Endothelial cell of umbilical vein (primary cell): ENCODE results near the gene TNFRSF4. TPM values are rescaled to one million over a fixed set of nuclear protein-coding genes. Genes with fewer than 3 reads are reported as not detected.

ENCODE experiments used
- BruUV-seq: library from RNA; stranded (reverse); fragments of 400-500 nt; replicated peaks from 2 replicates; lab custom pipeline; 2021; lab: Mats Ljungman, UMichigan
- CTCF ChIA-PET: fragments of 300-600, 350-600 bp; sonication (Branson Sonifier 250); formaldehyde crosslinking; loops from one replicate; lab custom pipeline; 2021; ENCODE audit warnings: antibody characterized with exemption, inconsistent platforms; lab: Charles Lee
- POLR2A ChIA-PET: fragments of 300-600, 350-600 bp; sonication (Branson Sonifier 250); formaldehyde crosslinking; loops from one replicate; lab custom pipeline; 2021; ENCODE audit warnings: antibody characterized with exemption, inconsistent platforms; lab: Charles Lee
- DNase-seq: peaks from one replicate; pipeline ENCODE4 v3.0.0-alpha.2; 2011; ENCODE audit warnings: low read depth, low spot score
- FAIRE-seq: peaks from 2 replicates; lab custom pipeline; 2011; peaks lifted over from hg19 to GRCh38; lab: Jason Lieb, UNC
- H2AFZ ChIP-seq: 2 replicates; pipeline ENCODE4 v1.6.0; 2012; ENCODE audit warnings: low read depth, low read length, control low read depth, inconsistent platforms
- H3K27ac ChIP-seq: 2 replicates; pipeline ENCODE4 v1.5.1; 2011; ENCODE audit warnings: low read depth, mild to moderate bottlenecking, control low read depth, low read length, moderate library complexity; ENCODE audit not compliant: insufficient read depth
- H3K27me3 ChIP-seq, 2 experiments: 2 replicates each; pipeline versions ENCODE4 v1.6.0 to v1.6.1; 2011; ENCODE audit warnings: low read length in 2 of 2, mixed read lengths in 1 of 2; ENCODE audit not compliant: control insufficient read depth in 2 of 2, insufficient read depth in 2 of 2
- H3K36me3 ChIP-seq, 2 experiments: 2 replicates in 1 of 2; 3 replicates in 1 of 2; pipeline ENCODE4 v1.5.1; 2011; ENCODE audit warnings: low read length in 2 of 2, mild to moderate bottlenecking in 1 of 2, moderate library complexity in 1 of 2; ENCODE audit not compliant: control insufficient read depth in 2 of 2, insufficient read depth in 2 of 2; ENCODE audit errors: extremely low read depth in 1 of 2
- H3K4me1 ChIP-seq: 3 replicates; pipeline ENCODE4 v1.5.1; 2011; ENCODE audit warnings: mild to moderate bottlenecking, low read length; ENCODE audit not compliant: control insufficient read depth, insufficient read depth; ENCODE audit errors: extremely low read depth
- H3K4me2 ChIP-seq: 2 replicates; pipeline ENCODE4 v1.6.1; 2011; ENCODE audit warnings: low read length, control low read depth, mixed read lengths; ENCODE audit not compliant: insufficient read depth
- H3K4me3 ChIP-seq, 3 experiments: fragments of 200-600 bp in 1 of 3; sonication (generic), shearing (Covaris generic) in 1 of 3; replicated peaks in 1 of 3; 2 replicates each; pipeline ENCODE4 v1.5.1; 2011 to 2016; ENCODE audit warnings: control low read depth in 3 of 3, low read length in 3 of 3, mild to moderate bottlenecking in 2 of 3, inconsistent platforms in 1 of 3, low read depth in 1 of 3, moderate library complexity in 1 of 3; ENCODE audit not compliant: insufficient read depth in 1 of 3
- H3K79me2 ChIP-seq: 2 replicates; pipeline ENCODE4 v1.6.0; 2012; ENCODE audit warnings: low read length, inconsistent platforms; ENCODE audit not compliant: control insufficient read depth, insufficient read depth
- H3K9ac ChIP-seq: replicated peaks from 2 replicates; pipeline ENCODE3; 2011; ENCODE audit warnings: low read length, control low read depth; ENCODE audit not compliant: insufficient read depth; ENCODE audit errors: extremely low read depth
- H3K9me1 ChIP-seq: replicated peaks from 3 replicates; pipeline ENCODE4 v1.6.0; 2011; ENCODE audit warnings: mild to moderate bottlenecking, low read length; ENCODE audit not compliant: control insufficient read depth, insufficient read depth; ENCODE audit errors: extremely low read depth
- H3K9me3 ChIP-seq: replicated peaks from 2 replicates; pipeline ENCODE4 v1.5.1; 2012; ENCODE audit warnings: low read length, inconsistent platforms; ENCODE audit not compliant: control insufficient read depth, insufficient read depth
- H4K20me1 ChIP-seq: replicated peaks from 2 replicates; pipeline ENCODE3; 2011; ENCODE audit warnings: mild to moderate bottlenecking, low read length; ENCODE audit not compliant: control insufficient read depth, insufficient read depth; ENCODE audit errors: extremely low read depth
- CTCF ChIP-seq, 2 donors: IDR thresholded peaks; 1 replicate in 1 of 2; 2 replicates in 1 of 2; pipeline ENCODE4 v1.5.1; 2011; ENCODE audit warnings: low read length in 2 of 2, mild to moderate bottlenecking in 2 of 2, moderate library complexity in 2 of 2, control low read depth in 1 of 2, inconsistent platforms in 1 of 2, low read depth in 1 of 2; ENCODE audit not compliant: insufficient read depth in 1 of 2; ENCODE audit errors: extremely low read depth in 1 of 2
- EZH2 ChIP-seq: IDR thresholded peaks from 2 replicates; pipeline ENCODE4 v1.6.1; 2012; ENCODE audit warnings: borderline replicate concordance, low read depth, mild to moderate bottlenecking, moderate library complexity, low read length, inconsistent platforms; ENCODE audit not compliant: severe bottlenecking
- FOS ChIP-seq: IDR thresholded peaks from 2 replicates; pipeline ENCODE4 v1.6.1; 2011; ENCODE audit warnings: mild to moderate bottlenecking, low read length, moderate library complexity, borderline replicate concordance; ENCODE audit not compliant: insufficient read depth
- GATA2 ChIP-seq: IDR thresholded peaks from 2 replicates; pipeline ENCODE4 v1.7.0; 2011; ENCODE audit warnings: low read depth, mild to moderate bottlenecking, moderate library complexity, mixed read lengths, low read length; ENCODE audit not compliant: insufficient read length, insufficient read depth
- JUN ChIP-seq: IDR thresholded peaks from 2 replicates; pipeline ENCODE4 v1.6.1; 2011; ENCODE audit warnings: borderline replicate concordance, low read depth; ENCODE audit not compliant: insufficient read length, insufficient read depth
- MAX ChIP-seq: IDR thresholded peaks from 2 replicates; pipeline ENCODE4 v1.6.1; 2011; ENCODE audit not compliant: insufficient read depth, insufficient read length
- MYC ChIP-seq: IDR thresholded peaks from one replicate; pipeline ENCODE4 v1.6.1; 2011; ENCODE audit warnings: mild to moderate bottlenecking, low read depth, low read length
- POLR2A ChIP-seq: IDR thresholded peaks from 2 replicates; pipeline ENCODE4 v1.6.1; 2012; ENCODE audit warnings: low read depth, mild to moderate bottlenecking, control low read depth, low read length
- POLR2AphosphoS5 ChIP-seq: IDR thresholded peaks from 2 replicates; pipeline ENCODE4 v1.6.1; 2012; ENCODE audit warnings: low read depth, mild to moderate bottlenecking, control low read depth, low read length, moderate library complexity; ENCODE audit not compliant: insufficient read depth
- dilution Hi-C: fragments of 300-500 bp; cut with MboI; formaldehyde crosslinking; loops from one replicate; pipeline ENCODE4 v1.15.0; 2019; ENCODE audit warnings: low sequenced_read_pairs; ENCODE audit not compliant: extremely low pct_ligation_motif_present
- intact Hi-C: fragments of 100-400 bp; cut with micrococcal nuclease; formaldehyde crosslinking; loops from one replicate; pipeline ENCODE4 v1.10.0; 2022
- polyA plus RNA-seq, 4 experiments: library from polyadenylated mRNA; depleted of rRNA in 3 of 4; stranded (reverse) in 3 of 4; unstranded in 1 of 4; fragments of >200 nt; gene quantifications; 2 replicates each; pipeline versions ENCODE4 v1.2.1 to v1.2.3, GENCODE V29; 2011 to 2012; ENCODE audit warnings: missing spikeins in 1 of 4
- total RNA-seq: library from RNA; stranded (reverse); gene quantifications from 2 replicates; pipeline ENCODE4 v1.2.3, GENCODE V29; 2021

Gene TNFRSF4
- total and polyA plus RNA-seq, 2 donors (not counting 3 experiments of a cell fraction or from before 2014, with no cell fraction given), result 0.55 to 1.5 TPM

GRCh38 chr1:1241588-1242219, 27.8 kb upstream of the TNFRSF4 start:
- no peak overlapping the region for H3K4me2 ChIP-seq

More at GRCh38 chr1:1241588-1242219, 27.8 kb upstream of the TNFRSF4 start:
- Histone ChIP-seq H3K79me2 (no peaks in the 10 kb centered on the region), H3K9ac (no peak overlapping the region), H3K27me3 (peaks cover 0 to 5% of the 10 kb centered on the region in 2 experiments), H3K4me3 (no peak overlapping the region), H4K20me1 (no peaks in the 10 kb centered on the region), H3K36me3 (no peaks in the 10 kb centered on the region), H3K9me1 (no peaks in the 10 kb centered on the region), H3K27ac (no peak overlapping the region), H2AFZ (no peak overlapping the region), H3K9me3 (no peaks in the 10 kb centered on the region), H3K4me1 (no peaks in the 10 kb centered on the region)
- dilution Hi-C loops (no loop called here), intact Hi-C loops (no loop called here)
- no TSS peak for BruUV-seq
- DNase-seq (no peak), FAIRE-seq (no peak)
- ChIA-PET POLR2A (no interaction called here), CTCF (interaction anchor here (1.2 kb wide), 1 partner anchor 50 kb away, joined by 3 read pairs; no protein-coding TSS in a partner anchor)
- TF ChIP-seq GATA2 (no peak), POLR2A (no peak), FOS (no peak), MYC (no peak), MAX (no peak), POLR2AphosphoS5 (no peak), EZH2 (no peak), CTCF (IDR thresholded peaks at IDR 0.05; ENCODE audit: extremely low read depth in 1 of 2, insufficient read depth in 1 of 2, low read depth in 1 of 2, low read length in 2 of 2) (no peak), JUN (no peak)
